Cardiac fibroblast (primary cell): ENCODE data around the gene ZNF570.

ENCODE experiments used
- DNase-seq, 2 donors: peaks; one replicate each; pipeline versions ENCODE4 v3.0.0 to v3.0.0-alpha.2; 2010; ENCODE audit warnings: low read depth in 2 of 2
- H3K4me3 ChIP-seq, 2 donors: replicated peaks in 1 of 2; 1 replicate in 1 of 2; 2 replicates in 1 of 2; pipeline ENCODE4 v1.5.1; 2011; ENCODE audit warnings: low read depth in 2 of 2, low read length in 2 of 2, mild to moderate bottlenecking in 2 of 2, moderate library complexity in 1 of 2
- TF ChIP-seq, protein P1 (sequence below): IDR thresholded peaks from one replicate; pipeline ENCODE4 v1.5.1; 2011; ENCODE audit warnings: low read depth, mild to moderate bottlenecking, low read length, inconsistent platforms

ZNF570 gene

GRCh38 chr19:37511186-37511585 lies 42.0 kb downstream of the ZNF570 start:
- H3K4me3 ChIP-seq = no peak overlapping the region
- TF ChIP-seq, protein P1, sequence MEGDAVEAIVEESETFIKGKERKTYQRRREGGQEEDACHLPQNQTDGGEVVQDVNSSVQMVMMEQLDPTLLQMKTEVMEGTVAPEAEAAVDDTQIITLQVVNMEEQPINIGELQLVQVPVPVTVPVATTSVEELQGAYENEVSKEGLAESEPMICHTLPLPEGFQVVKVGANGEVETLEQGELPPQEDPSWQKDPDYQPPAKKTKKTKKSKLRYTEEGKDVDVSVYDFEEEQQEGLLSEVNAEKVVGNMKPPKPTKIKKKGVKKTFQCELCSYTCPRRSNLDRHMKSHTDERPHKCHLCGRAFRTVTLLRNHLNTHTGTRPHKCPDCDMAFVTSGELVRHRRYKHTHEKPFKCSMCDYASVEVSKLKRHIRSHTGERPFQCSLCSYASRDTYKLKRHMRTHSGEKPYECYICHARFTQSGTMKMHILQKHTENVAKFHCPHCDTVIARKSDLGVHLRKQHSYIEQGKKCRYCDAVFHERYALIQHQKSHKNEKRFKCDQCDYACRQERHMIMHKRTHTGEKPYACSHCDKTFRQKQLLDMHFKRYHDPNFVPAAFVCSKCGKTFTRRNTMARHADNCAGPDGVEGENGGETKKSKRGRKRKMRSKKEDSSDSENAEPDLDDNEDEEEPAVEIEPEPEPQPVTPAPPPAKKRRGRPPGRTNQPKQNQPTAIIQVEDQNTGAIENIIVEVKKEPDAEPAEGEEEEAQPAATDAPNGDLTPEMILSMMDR = no peak
- no peak for DNase-seq

DNA sequence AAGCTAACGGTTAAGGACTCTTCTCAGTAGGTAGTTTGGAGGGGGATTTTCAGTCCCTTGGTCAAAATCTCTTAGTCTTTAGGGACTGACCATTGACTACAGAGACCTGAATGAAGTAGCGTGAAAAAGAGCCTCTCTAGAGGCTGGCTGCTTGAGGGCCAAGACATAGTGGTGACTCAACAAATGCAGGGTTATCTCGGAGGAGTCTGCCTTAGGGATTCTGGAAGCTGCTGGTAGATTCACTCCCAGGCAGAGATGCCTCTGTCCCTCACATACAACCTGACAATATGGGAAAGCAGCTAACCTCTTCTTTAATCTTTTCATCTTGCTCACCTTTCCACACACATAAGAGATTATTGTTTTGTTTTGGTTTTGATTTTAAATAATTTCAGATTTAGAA lies 42.7 kb downstream of the ZNF570 start:
- DNase-seq = no peak
- no peak overlapping the region for H3K4me3 ChIP-seq
- TF ChIP-seq, protein P1 = no peak

DNA sequence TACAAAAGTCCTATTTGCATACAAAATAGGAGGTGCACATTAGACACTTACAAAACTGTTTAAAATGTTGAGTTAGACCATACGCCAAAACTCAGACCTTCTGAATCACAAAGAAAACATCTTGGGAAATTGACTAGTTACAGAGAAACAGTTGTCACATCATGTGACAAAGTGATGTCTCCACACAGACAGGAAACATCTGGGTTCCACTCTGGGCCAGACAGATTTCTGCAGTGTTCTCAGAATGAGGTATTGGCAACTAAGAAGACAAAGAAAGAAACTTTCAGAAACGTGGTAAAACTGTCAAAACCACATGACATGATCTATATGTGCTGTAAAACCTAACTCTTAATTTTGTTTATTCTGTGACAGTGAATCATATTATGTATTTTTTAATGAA lies 44.2 kb downstream of the ZNF570 start:
- TF ChIP-seq, protein P1 = no peak
- DNase-seq = peak in 1 of 2 donors; percentile 64
- no peak overlapping the region for H3K4me3 ChIP-seq

GRCh38 chr19:37519890-37520289 lies 50.7 kb downstream of the ZNF570 start:
- H3K4me3 ChIP-seq = no peak overlapping the region
- TF ChIP-seq, protein P1 = no peak
- DNase-seq = peak in 1 of 2 donors; percentile 35

GRCh38 chr19:37537391-37537947 lies 68.3 kb downstream of the ZNF570 start:
- TF ChIP-seq, protein P1 = no peak
- no peak overlapping the region for H3K4me3 ChIP-seq
- peak in 1 of 2 donors; percentile 12 for DNase-seq
